Right lobe of liver (tissue), 6 donors: ENCODE data around the gene FBXW11. TPM values are rescaled to one million over a fixed set of nuclear protein-coding genes. Genes with fewer than 3 reads are reported as not detected.

Experiments used
- ATAC-seq, 4 donors: fragments of 200-7000 bp; cut with Tn5 transposase; one replicate each; pipeline ENCODE4 v1.9.1; 2020; ENCODE audit warnings: mild to moderate bottlenecking in 4 of 4, moderate library complexity in 4 of 4
- DNase-seq, 3 donors: peaks; one replicate each; pipeline ENCODE4 v3.0.0-alpha.2; 2020
- H3K27ac ChIP-seq, 3 donors: fragments of 200-600 bp; one replicate each; pipeline ENCODE4 v1.8.0; 2022
- H3K27me3 ChIP-seq, 2 donors: fragments of 200-600 bp; one replicate each; pipeline ENCODE4 v1.8.0; 2022
- H3K36me3 ChIP-seq, 4 donors: fragments of 200-600 bp; sonication (generic) in 1 of 4; one replicate each; pipeline versions ENCODE4 v1.5.1 to v1.8.0; 2017 to 2022; ENCODE audit warnings: control low read depth in 1 of 4
- H3K4me1 ChIP-seq, 4 donors: fragments of 200-600 bp; sonication (generic) in 1 of 4; one replicate each; pipeline versions ENCODE4 v1.5.1 to v1.8.0; 2017 to 2022; ENCODE audit warnings: control low read depth in 1 of 4
- H3K4me3 ChIP-seq, 3 donors: fragments of 200-600 bp; one replicate each; pipeline ENCODE4 v1.8.0; 2022
- H3K9me3 ChIP-seq, 4 donors: fragments of 200-600 bp; sonication (generic) in 1 of 4; one replicate each; pipeline versions ENCODE4 v1.5.1 to v1.8.0; 2017 to 2022; ENCODE audit warnings: control low read depth in 1 of 4
- POLR2A ChIP-seq: fragments of 450-650 bp; IDR thresholded peaks from one replicate; pipeline ENCODE4 v1.6.1; 2017; ENCODE audit warnings: antibody characterized with exemption, mild to moderate bottlenecking
- WGBS: methylation state at CpG from one replicate; pipeline ENCODE4 v1.1.6; 2018; ENCODE audit warnings: low coverage, low lambda C conversion rate; ENCODE audit not compliant: insufficient coverage; ENCODE audit errors: missing lambda C conversion rate; 5-methylcytosine and 5-hydroxymethylcytosine counted together
- intact Hi-C, 2 donors: fragments of 100-400 bp; cut with DNase I; formaldehyde crosslinking; loops; one replicate each; pipeline versions ENCODE4 v1.11.2 to v1.14.1; 2022
- total RNA-seq, 6 experiments: library from RNA; depleted of rRNA in 2 of 6; stranded (reverse); fragments of >200 nt in 2 of 6; fragmentation: NEBNext Ultra II Directional in 3 of 6; extraction: Animal tissue kit (Norgen Biotek cat#: 25700) in 3 of 6; gene quantifications; one replicate each; pipeline versions ENCODE4 v1.1.0 to v1.2.4, GENCODE V29; 2016 to 2023
- TF ChIP-seq, protein P1 (sequence below), 4 donors: fragments of 200-600 bp in 3 of 4; fragments of 450-650 bp in 1 of 4; IDR thresholded peaks; one replicate each; pipeline versions ENCODE4 v1.5.1 to v1.8.0; 2016 to 2022; ENCODE audit warnings: antibody characterized with exemption in 4 of 4, mild to moderate bottlenecking in 2 of 4
- donor health status: DM: no; HTN: yes; CAD: no.
- donor health status: DM: no; HTN: no; CAD: no.
- donor health status: DM: no; HTN: no; CAD: no.
- donor health status: DM: no; HTN: yes; CAD: no.
- donor health status: DM: no; HTN: yes; CAD: no.

The FBXW11 gene
- total RNA-seq, 6 experiments from 2014 or later, result 19.9 to 35.9 (median 28.4) TPM

GRCh38 chr5:172052450-172053236 is 46.2 kb upstream of the FBXW11 start:
- peak; percentile 12 to 40 (median 36) for ATAC-seq
- Histone ChIP-seq H3K27me3 (no peaks in the 10 kb centered on the region), H3K27ac (no peak overlapping the region), H3K4me3 (no peak overlapping the region), H3K4me1 (no peaks in the 10 kb centered on the region), H3K36me3 (peaks cover 0 to 11% (median 0%) of the 10 kb centered on the region in 4 donors), H3K9me3 (no peaks in the 10 kb centered on the region)
- 79% methylated on average over 14 of the region's 19 CpGs for WGBS
- no peak for TF ChIP-seq POLR2A
- TF ChIP-seq, protein P1, sequence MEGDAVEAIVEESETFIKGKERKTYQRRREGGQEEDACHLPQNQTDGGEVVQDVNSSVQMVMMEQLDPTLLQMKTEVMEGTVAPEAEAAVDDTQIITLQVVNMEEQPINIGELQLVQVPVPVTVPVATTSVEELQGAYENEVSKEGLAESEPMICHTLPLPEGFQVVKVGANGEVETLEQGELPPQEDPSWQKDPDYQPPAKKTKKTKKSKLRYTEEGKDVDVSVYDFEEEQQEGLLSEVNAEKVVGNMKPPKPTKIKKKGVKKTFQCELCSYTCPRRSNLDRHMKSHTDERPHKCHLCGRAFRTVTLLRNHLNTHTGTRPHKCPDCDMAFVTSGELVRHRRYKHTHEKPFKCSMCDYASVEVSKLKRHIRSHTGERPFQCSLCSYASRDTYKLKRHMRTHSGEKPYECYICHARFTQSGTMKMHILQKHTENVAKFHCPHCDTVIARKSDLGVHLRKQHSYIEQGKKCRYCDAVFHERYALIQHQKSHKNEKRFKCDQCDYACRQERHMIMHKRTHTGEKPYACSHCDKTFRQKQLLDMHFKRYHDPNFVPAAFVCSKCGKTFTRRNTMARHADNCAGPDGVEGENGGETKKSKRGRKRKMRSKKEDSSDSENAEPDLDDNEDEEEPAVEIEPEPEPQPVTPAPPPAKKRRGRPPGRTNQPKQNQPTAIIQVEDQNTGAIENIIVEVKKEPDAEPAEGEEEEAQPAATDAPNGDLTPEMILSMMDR (IDR thresholded peaks at IDR 0.05), result no peak
- intact Hi-C loops, result no loop called here
- no peak for DNase-seq

DNA sequence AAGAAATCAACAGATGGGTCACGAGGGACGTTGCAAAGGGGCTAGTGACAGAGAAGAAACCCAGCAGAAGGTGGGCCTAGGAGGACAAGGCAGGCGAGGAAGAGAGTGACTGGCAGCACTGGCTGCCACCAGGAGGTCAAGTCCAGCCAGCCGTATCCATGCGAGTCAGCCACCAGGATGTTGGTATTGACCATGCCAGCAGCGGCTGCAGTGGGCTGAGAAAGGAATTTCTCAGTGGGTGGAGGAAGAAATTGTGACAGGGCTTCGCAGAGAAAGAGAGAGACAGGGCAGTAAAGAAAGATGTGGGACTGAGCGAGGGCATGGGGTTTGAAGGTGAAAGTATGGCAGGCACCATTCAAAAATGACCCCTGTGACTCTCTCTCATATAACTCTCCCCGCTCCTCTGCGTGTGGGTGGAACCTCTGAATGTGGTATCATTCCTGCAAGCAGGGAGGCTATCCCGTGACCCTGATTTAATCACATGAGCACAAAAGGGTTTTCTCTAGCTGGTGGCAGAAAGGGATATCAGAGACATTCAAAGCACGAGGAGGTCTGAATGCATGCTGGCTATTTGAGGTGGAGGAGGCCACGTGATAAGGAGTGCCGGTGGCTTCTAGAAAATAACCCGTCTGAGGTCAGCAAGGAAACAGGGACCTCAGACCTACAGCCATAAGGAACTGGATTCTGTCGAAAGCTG is 45.4 kb upstream of the FBXW11 start:
- Histone ChIP-seq H3K27ac (no peak overlapping the region), H3K27me3 (no peaks in the 10 kb centered on the region), H3K4me3 (no peak overlapping the region), H3K36me3 (peaks cover 0 to 11% (median 0%) of the 10 kb centered on the region in 4 donors), H3K4me1 (no peaks in the 10 kb centered on the region), H3K9me3 (no peaks in the 10 kb centered on the region)
- 71% methylated on average over 13 of the region's 16 CpGs for WGBS
- DNase-seq, result no peak
- ATAC-seq, result no peak
- intact Hi-C loops, result no loop called here
- no peak for TF ChIP-seq POLR2A
- TF ChIP-seq, protein P1 (IDR thresholded peaks at IDR 0.05), result no peak

DNA sequence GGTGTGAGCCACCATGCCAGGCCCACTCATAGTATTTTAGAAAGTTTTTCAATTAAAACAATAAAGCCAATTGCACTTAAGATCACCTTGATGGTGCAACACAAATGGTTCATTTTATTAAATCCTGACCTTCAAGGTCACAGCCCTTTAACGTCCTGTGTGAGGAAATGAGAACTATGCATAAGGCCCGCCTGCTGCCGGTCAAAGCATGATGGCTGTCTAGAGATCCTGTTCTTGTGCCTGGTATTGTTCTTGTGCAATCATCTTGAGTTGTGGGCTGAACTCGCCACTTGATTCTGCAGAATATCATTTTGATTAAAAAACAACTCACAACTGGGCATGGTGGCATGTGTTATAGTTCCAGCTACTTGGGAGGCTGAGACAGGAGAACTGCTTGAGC is 43.6 kb upstream of the FBXW11 start:
- Histone ChIP-seq H3K4me3 (no peak overlapping the region), H3K4me1 (no peaks in the 10 kb centered on the region), H3K36me3 (peaks cover 0 to 11% (median 0%) of the 10 kb centered on the region in 4 donors), H3K9me3 (no peaks in the 10 kb centered on the region), H3K27me3 (no peaks in the 10 kb centered on the region), H3K27ac (no peak overlapping the region)
- intact Hi-C loops, result no loop called here
- DNase-seq (no peak), ATAC-seq (no peak)
- 72% methylated on average over 4 of the region's 4 CpGs for WGBS
- no peak for TF ChIP-seq POLR2A
- TF ChIP-seq, protein P1 (IDR thresholded peaks at IDR 0.05), result no peak

- 85% methylated on average over 12 of the region's 12 CpGs for WGBS
- H3K9me3 ChIP-seq, result no peaks in the 10 kb centered on the region
- H3K27ac ChIP-seq, result no peak overlapping the region
- H3K27me3 ChIP-seq, result no peaks in the 10 kb centered on the region
- intact Hi-C loops, result loop anchor here in 1 of 2 donors (10.0 kb wide), 1 partner anchor 145 kb away; no protein-coding TSS in a partner anchor
- no peak overlapping the region for H3K4me3 ChIP-seq
- no peaks in the 10 kb centered on the region for H3K4me1 ChIP-seq
- DNase-seq (no peak), ATAC-seq (no peak)
- peaks cover 0 to 11% (median 0%) of the 10 kb centered on the region in 4 donors for H3K36me3 ChIP-seq
- TF ChIP-seq, protein P1 (IDR thresholded peaks at IDR 0.05), result no peak
- TF ChIP-seq POLR2A, result no peak
These were observed 42.9 kb upstream of the FBXW11 start for GRCh38 chr5:172049226-172049796.
